Measurements from ENCODE around the gene LRRC8B. TPM values are rescaled to one million over a fixed set of nuclear protein-coding genes. Genes with fewer than 3 reads are reported as not detected.

The LRRC8B gene
- total RNA-seq = 1 to 10 TPM; 1.7 to 2.9 (median 2.9) TPM
- total RNA-seq (2013) = 7.5 TPM

GRCh38 chr1:89524369-89525168 lies at the start of gene LRRC8B:
Gene LRRC8B, plus strand, starts transcription at chr1:89524829. Its CDS starts 57,822 bp downstream, at chr1:89582651.
- Histone ChIP-seq H3K4me1 (ENCODE audit: control insufficient read depth, insufficient read depth, low read length) (peaks cover 14% of the 10 kb centered on the region), H3K27ac (ENCODE audit: low read length) (peak within 1 kb of the TSS; percentile 93), H3K36me3 (ENCODE audit: control insufficient read depth, insufficient read depth, low read length) (no peaks in the 10 kb centered on the region), H3K9me3 (ENCODE audit: control insufficient read depth, insufficient read depth, low read length) (no peaks in the 10 kb centered on the region), H3K27me3 (ENCODE audit: control insufficient read depth, insufficient read depth, low read length) (no peaks in the 10 kb centered on the region), H3K4me3 (ENCODE audit: low read length) (peak within 1 kb of the TSS; percentile 86)
- no peaks in the 10 kb centered on the region for H3K9me3 Mint-ChIP-seq
- under 1% methylated on average over 85 of the region's 85 CpGs for WGBS (ENCODE audit: insufficient coverage)
- intact Hi-C loops (cut with micrococcal nuclease) = loop anchor here (1.0 to 2.0 kb wide), 2 partner anchors 238 to 533 kb away; no protein-coding TSS in a partner anchor
- H3K4me3 Mint-ChIP-seq = peak within 1 kb of the TSS; percentile 89
- H3K4me1 Mint-ChIP-seq = peaks cover 8 to 15% of the 10 kb centered on the region in 2 donors
- H3K36me3 Mint-ChIP-seq = no peaks in the 10 kb centered on the region
- peak within 1 kb of the TSS; percentile 80 to 90 for H3K27ac Mint-ChIP-seq
- no peak for TF ChIP-seq CTCF (IDR thresholded peaks at IDR 0.05)
- ATAC-seq (peak; percentile 86 to 96 (median 93)), DNase-seq (peak; percentile 87 to 94)
- H3K27me3 Mint-ChIP-seq (ENCODE audit: low read depth in 2 of 2) = no peaks in the 10 kb centered on the region

- Mint-ChIP-seq H3K27me3 (ENCODE audit: low read depth in 2 of 2) (peaks cover 20 to 62% of the 10 kb centered on the region in 2 donors), H3K27ac (no peak overlapping the region), H3K4me1 (no peaks in the 10 kb centered on the region), H3K36me3 (peaks cover 7% of the 10 kb centered on the region), H3K9me3 (peaks cover 0 to 2% of the 10 kb centered on the region in 2 donors), H3K4me3 (no peak overlapping the region)
- no peak overlapping the region for H3K27ac ChIP-seq (ENCODE audit: low read length)
- intact Hi-C loops (cut with micrococcal nuclease) = no loop called here
- DNase-seq (no peak), ATAC-seq (no peak)
- H3K9me3 ChIP-seq (ENCODE audit: control insufficient read depth, insufficient read depth, low read length) = no peaks in the 10 kb centered on the region
- no peaks in the 10 kb centered on the region for H3K27me3 ChIP-seq (ENCODE audit: control insufficient read depth, insufficient read depth, low read length)
- 100% methylated on average over 1 of the region's 1 CpG for WGBS (ENCODE audit: insufficient coverage)
- no peak for TF ChIP-seq CTCF (IDR thresholded peaks at IDR 0.05)
- no peaks in the 10 kb centered on the region for H3K36me3 ChIP-seq (ENCODE audit: control insufficient read depth, insufficient read depth, low read length)
- no peak overlapping the region for H3K4me3 ChIP-seq (ENCODE audit: low read length)
- no peaks in the 10 kb centered on the region for H3K4me1 ChIP-seq (ENCODE audit: control insufficient read depth, insufficient read depth, low read length)
These were observed 49.4 kb upstream of the LRRC8B start for GRCh38 chr1:89475269-89475668.

DNA sequence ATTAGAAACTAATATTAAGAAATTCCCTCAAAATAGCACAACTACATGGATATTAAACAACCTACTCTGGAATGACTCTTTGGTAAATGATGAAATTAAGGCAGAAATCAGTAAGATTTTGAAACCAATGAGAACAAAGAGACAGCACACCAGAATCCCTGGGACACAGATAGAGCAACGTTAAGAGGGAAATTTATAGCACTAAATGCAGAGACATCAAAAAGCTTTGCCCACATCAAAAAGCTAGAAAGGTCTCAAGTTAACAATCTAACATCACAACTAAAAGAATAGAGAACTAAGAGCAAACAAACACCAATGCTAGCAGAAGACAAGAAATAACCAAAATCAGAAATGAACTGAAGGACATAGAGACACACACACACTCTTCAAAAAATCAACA lies 48.6 kb upstream of the LRRC8B start:
- WGBS (ENCODE audit: insufficient coverage) = 18% methylated on average over 1 of the region's 1 CpG
- Mint-ChIP-seq H3K27ac (no peak overlapping the region), H3K9me3 (peaks cover 0 to 2% of the 10 kb centered on the region in 2 donors), H3K4me1 (no peaks in the 10 kb centered on the region), H3K27me3 (ENCODE audit: low read depth in 2 of 2) (peaks cover 17 to 57% of the 10 kb centered on the region in 2 donors), H3K4me3 (no peak overlapping the region), H3K36me3 (peaks cover 7% of the 10 kb centered on the region)
- intact Hi-C loops (cut with micrococcal nuclease) = no loop called here
- H3K9me3 ChIP-seq (ENCODE audit: control insufficient read depth, insufficient read depth, low read length) = peaks cover 4% of the 10 kb centered on the region
- no peak overlapping the region for H3K27ac ChIP-seq (ENCODE audit: low read length)
- H3K36me3 ChIP-seq (ENCODE audit: control insufficient read depth, insufficient read depth, low read length) = no peaks in the 10 kb centered on the region
- no peaks in the 10 kb centered on the region for H3K27me3 ChIP-seq (ENCODE audit: control insufficient read depth, insufficient read depth, low read length)
- no peaks in the 10 kb centered on the region for H3K4me1 ChIP-seq (ENCODE audit: control insufficient read depth, insufficient read depth, low read length)
- no peak overlapping the region for H3K4me3 ChIP-seq (ENCODE audit: low read length)
- no peak for TF ChIP-seq CTCF (IDR thresholded peaks at IDR 0.05)
- DNase-seq (no peak), ATAC-seq (no peak)

All from natural killer cell (primary cell).